ENCODE measurements around the gene FRMD5.

DNA sequence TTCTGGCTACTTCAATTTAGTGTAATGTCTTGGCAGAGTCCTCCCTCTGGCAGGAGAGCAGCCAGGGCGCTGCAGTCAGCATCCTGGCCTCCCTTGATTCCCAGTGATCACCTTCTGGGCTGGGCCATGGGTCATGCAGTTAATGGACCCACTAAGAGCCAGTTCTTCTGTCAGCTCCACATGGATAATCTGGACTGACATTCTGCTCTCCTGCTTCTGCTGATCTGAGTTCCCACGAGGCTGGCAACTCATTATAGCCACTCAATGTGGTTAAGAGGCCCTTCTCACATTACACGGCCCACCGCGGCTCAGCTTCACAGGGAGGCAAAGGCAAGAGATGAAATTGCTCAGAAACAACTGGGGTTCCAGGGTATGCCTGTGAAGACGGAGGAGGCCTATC is 274.3 kb downstream of the FRMD5 start:
- TF ChIP-seq, protein P1, sequence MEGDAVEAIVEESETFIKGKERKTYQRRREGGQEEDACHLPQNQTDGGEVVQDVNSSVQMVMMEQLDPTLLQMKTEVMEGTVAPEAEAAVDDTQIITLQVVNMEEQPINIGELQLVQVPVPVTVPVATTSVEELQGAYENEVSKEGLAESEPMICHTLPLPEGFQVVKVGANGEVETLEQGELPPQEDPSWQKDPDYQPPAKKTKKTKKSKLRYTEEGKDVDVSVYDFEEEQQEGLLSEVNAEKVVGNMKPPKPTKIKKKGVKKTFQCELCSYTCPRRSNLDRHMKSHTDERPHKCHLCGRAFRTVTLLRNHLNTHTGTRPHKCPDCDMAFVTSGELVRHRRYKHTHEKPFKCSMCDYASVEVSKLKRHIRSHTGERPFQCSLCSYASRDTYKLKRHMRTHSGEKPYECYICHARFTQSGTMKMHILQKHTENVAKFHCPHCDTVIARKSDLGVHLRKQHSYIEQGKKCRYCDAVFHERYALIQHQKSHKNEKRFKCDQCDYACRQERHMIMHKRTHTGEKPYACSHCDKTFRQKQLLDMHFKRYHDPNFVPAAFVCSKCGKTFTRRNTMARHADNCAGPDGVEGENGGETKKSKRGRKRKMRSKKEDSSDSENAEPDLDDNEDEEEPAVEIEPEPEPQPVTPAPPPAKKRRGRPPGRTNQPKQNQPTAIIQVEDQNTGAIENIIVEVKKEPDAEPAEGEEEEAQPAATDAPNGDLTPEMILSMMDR (IDR thresholded peaks at IDR 0.05) = no peak
- TF ChIP-seq POLR2A (IDR thresholded peaks at IDR 0.05) = no peak
